Right forelimb (tissue), 1 donor: ENCODE results near the gene HYAL3.

Experiments used
- DNase-seq: peaks from one replicate; pipeline ENCODE4 v3.0.0-alpha.2; 2018

HYAL3 gene

DNA sequence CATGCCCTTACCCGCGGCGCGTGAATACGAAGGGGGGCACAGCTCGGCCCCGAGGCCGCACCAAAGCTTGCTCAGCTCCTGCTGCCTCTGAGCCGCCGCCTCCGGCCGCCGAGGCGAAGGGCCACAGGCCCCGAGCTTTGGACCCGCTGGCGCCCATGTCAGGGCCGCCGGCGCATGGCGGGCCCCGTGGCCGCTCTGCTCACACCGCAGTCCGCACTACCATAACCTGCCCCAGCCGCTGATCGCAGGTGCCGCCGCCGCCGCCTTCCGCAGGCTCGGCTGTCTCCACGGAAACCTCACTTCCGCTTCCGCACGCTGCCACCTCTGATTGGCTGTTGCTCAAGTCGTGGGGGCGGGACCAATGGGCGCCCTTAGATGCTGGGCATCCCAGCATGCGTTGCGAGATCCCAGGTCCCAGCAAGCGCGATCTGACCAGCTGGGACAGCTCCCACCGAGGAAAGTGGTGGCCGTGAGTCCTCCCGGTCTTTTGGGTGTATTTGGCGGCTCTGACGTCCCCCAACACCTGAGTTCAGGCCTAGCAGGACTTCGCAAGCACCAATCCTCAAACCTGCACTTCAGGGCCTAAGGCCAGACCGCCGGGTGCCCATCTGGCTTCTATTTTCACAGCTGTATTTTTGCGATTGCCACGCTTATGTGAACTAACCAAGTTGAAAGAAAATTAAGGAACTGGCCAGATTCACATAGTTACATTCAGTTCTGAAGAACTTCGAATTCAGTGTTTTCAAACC is 28.9 kb upstream of the HYAL3 start, which contains the start of gene TUSC2:
Gene TUSC2, minus strand, starts transcription at position 281 of the 749 bp plus-strand sequence. Its CDS starts 124 bp downstream, at position 157.
- peak; percentile 96 for DNase-seq

DNA sequence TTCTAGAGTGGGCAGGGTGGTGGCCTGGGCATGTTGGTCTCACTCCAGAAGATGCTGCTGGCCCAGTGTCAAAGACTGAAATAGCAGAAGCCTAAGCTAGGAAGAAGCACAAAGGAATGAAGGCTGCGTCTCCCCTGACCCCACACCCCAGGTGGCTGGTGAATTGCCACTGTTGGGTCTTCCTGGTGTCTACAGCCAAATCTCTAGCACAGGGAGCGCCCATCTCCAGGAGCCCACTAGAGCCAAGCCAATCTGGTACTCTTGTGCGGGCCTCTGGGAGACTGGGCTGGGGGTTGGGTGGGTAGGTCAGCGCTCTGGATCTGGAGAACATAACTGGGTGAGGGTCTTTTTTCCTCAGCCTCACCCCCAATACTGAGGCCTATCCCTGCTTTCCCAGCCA is 27.9 kb upstream of the HYAL3 start:
- no peak for DNase-seq

DNA sequence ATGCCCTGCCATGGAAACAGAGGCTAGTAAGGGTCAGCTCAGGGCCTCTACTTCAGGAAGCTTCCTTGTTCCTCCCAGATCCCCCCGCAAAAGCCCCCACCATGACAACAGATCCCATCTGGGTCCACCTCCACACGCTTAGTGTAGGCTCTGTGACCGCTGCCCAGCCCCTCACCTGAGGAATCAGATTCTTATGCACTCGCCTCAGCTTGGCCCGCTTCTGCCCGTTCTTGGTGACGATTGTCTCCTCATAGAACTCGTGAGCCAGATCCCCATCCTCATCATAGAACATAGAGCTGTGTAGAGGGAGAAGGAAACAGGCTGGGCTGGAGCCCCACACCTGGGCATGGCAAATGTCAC is 27.0 kb upstream of the HYAL3 start:
- no peak for DNase-seq

DNA sequence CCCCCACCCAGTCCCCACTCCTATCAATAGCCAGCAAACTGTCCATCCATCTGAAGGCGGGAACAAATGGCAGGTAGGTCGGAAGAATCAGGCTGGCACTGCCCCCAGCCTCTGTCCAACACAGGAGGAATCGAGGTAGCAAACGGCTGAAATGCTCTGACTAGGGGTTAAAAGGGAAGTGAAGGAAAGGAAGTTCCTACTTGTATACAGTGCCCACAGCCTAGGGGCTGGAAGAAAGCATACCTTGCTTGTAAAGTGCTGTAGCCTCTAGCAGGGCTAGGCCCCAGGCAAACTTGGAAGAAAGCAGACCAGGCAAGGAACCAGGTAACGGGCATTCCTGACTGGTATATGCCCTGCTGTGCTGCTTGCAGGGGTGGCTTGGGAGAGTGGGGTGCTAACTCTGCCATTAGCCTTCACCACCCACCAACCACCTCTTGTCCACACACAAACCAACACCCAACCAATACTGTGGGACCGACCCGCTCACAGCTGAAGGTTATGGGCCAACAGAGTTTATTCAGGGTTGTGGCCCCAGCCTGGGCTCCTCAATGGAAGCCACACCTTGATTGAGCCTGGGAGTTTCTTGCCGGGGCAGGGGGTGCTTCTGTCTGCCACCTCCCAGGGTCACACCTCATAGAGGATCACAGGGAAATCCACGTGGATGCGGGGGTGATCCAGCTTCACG is 26.4 kb upstream of the HYAL3 start:
- no peak for DNase-seq

DNA sequence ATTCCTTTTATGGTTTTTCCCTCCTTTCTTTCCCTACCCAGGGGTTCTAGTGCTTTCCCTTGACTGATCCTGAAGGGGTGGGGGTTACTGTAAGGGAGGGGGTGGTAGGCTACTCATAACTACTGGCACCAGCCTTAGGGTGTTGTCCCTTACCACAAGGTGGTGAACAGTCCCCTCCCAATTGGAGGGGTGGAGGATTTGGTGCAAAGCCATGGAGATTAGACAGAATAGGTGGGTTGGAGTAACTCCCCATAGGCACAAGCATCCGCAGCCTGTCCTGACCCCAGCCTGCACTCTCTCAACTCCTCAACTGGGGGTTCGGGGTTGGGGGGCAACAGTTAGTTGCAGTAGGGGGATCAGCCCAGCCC is 25.9 kb upstream of the HYAL3 start:
- no peak for DNase-seq

DNA sequence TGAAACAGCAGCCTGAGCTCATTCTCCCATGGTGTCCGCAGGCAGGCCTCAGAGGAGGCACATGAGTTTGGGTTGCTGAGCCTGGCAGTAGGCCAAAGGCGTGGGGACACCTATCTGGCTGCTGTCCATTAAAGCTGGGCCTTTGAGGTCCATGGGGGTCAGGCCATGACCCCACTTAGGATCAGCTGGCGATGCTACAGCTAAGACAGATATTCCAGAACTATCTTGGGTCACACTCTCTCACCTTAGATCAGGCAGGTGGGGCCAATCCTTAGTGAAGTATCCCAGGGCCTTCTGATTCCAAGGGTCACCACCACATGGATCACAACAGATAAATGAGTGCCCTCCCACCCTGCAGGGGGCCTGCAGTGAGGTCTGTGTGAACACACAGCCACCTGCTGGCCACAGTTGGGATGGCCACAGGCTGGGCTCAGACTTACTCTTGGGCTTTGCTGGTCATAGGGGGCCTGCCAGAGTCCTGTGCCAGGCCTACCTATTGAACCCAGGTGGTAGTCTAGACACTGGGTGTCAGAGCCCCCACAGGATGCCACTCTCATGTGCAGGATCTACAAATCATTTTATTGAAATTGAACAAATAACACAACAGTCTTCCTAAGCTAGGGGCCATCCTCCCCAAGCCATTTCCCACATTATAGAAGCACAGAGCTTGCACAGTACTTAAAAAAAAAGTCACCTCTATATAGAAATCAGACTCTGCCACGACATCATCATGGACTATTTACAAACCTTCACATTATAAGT is 25.3 kb upstream of the HYAL3 start:
- DNase-seq = peak; percentile 74

DNA sequence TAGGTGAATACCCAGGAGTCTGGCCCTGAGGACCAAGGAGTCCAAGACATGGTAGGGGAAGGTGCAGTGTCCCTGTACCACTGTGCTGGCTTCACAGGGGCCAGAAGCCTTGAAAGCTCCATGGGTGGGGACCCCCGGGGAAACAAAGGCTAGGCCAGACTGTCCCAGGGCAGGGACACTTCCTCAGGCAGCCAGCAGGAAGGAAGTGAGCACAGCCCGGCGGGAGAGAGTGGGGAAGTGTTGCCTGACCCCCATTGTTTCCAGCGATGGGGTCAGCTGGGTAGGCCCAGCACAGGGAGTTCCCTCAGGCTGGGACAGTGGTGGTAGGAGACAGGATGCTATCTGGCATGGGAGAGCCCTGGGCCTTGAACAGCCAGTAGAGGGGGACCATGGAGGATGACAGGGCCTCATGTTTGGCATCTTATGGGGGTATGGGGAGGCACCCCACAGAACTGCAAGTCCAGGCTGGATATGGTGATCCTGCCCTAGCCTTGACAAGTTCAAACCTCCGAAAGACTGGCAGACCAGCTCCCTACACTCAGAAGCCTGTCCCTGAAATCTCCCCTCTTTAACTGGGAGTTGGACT is 24.5 kb upstream of the HYAL3 start:
- no peak for DNase-seq

DNA sequence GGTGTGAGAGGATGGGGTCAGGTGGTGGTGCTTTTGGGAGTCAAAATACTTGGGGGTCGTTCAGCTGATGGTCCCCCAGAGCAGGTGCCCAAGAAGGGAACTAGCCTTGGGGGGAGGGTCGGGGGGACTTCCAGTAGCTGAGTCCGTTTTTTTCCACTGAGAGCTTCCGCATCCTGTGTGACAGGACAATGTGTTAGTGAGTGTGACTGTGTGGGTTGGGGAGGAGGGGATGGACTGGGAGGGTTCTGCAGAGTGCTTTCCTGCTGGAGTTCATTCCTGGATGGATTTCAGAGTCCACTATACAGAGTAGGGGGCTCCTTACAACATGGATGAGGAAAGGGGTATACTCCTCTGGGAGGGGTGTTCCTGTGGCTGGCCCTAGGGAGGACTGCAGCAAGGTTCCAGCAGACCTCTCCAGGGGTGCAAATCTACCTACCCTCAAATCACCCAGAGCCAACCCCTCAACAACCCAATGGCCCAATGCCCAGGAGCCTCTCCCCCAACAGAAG is 23.9 kb upstream of the HYAL3 start:
- DNase-seq = no peak

DNA sequence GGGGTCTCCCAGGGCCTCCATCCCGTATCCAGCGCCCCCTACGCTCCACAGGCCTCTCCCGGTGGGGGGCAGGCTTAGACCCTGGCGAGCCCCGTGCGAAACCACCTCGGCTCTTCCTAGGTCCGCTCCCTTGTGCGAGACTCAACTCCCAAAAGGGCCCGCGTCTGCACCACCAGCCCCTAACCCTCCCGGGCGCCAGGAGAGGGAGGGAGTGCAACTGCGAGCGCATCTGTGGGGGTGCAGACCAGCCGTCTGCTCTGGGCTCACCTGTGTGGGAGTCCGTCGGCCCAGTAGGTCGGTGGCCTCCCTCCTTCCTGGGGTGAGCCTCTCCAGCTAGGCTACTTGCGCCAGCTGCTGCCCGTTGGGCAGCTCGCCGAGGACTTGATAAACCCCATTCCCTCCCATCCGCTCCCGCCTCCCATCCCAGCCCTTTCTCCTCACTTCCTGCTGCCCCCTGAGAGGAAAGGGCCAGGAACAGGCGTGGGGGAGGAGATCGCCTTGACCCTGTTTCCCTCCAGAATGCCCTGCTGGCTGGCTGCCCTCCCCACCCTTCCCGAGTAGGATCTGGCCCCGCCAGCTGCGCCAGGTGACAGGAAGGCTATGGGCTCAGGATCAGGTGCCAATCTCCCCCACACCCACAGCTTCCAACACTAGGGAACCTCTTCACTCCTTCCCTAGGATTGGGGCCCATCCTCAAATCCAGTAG is 23.3 kb upstream of the HYAL3 start, which contains the start of gene HYAL2:
Gene HYAL2, minus strand, starts transcription at position 360 of the 706 bp plus-strand sequence. CDS start 2,256 bp downstream, outside the sequence.
- no peak for DNase-seq

DNA sequence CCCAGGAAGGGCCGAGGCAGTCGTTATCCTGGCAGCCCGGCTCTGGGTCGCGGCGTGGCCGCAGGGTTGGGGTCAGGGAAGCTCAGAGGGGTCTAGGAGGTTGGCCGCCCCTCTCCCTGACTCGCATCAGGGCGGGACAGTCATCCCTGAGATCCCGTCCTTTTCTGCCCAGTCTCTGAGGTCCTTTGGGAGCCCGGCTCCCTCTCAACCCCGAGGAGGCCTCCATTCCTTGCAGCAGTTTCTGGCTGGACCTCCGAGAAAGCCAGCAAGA is 22.8 kb upstream of the HYAL3 start:
- no peak for DNase-seq

DNA sequence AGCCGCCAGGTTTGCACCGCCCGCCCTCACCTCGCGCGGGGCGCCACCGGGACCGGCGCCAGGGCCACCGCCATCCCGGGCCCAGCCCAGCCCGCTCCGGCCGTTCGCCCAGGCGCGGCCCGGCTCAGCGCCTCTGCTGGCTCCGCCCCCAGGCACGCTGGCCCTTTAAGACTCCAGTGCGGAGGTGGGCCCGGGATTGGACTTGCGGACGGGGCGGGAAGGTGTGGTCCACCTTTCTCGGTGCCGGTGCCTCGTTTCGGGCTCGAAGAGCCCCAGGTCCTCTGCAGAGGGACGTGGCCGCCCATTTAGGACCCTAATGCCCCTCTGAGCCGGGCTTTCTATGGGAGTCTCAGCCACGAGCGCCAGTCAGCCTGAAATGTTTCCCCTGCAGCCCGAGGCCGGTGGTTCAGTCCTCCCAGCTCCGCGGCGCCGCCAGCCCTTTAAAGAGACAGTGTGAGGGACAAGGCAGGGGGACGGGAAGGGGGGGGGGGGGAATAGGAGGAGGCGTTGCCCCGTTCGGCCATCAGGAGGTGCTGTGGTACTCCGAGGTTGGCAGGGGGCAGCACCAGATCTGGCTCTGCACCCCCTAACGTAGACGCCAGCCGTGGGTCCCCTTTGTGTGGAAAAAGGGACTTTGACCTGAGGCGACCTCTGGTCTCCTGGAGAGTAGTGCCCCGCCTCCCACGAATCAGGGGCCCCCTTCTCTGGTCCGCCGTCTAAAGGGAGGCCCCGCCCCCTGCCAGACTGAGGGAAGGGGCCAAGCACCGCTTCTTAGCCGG is 22.3 kb upstream of the HYAL3 start:
- peak; percentile 95 for DNase-seq

DNA sequence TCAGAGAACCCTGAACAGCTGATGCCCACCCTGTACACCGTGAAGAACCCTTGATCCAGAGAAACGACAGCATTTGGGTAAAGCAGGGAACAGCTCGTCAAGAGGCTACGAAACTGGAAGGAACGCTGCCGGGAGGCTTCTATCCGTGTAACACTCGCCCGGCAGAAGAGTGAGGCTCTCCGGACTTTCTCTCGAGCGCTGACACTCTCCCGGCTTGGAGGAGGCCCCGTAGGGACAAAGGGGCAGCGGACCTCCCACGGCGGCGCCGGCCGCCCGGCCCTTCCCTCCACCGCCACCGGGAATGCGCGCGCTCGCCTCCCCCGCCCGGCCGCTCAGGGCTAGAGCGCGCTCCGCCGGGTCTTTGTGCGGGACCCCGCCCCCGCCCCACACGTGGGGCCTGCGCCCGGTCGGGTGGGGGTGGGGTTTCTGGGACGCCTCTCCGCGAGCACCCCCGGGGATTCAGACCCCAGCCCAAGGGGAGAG is 21.7 kb upstream of the HYAL3 start:
- no peak for DNase-seq

DNA sequence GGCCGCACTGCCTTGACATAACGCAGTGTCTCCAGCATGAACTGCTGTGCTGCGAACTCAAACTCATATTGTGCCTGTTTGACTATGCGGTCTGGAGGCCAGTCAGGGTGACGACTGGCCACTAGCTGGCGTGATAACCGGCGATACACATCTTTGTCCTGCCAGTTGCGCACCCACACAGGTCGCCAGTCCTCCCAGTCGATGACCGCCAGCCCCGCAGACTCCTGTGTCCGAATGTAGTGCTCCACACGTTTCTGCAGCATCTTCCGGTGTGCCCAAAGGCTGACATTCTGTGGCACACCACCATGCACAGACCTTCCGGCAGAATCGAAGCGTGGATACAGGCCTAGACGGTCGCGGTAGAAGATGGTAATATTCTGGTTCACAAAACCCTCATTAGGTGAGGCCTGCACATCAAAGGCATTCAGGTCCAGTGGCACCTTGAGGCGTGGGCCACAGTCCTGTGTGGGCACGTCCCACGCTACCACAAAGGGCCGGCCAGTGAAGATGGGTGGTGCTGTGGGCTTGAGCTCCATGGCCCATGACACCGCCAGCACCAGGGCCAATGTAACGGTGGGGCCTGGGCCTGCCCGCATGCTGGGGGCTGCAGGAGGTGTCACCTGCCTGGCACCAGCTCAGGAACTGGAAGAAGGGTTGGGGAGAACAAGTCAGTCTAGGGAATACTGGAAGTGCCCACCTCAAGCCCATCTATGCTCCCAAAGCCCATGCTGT is 20.9 kb upstream of the HYAL3 start:
- no peak for DNase-seq

DNA sequence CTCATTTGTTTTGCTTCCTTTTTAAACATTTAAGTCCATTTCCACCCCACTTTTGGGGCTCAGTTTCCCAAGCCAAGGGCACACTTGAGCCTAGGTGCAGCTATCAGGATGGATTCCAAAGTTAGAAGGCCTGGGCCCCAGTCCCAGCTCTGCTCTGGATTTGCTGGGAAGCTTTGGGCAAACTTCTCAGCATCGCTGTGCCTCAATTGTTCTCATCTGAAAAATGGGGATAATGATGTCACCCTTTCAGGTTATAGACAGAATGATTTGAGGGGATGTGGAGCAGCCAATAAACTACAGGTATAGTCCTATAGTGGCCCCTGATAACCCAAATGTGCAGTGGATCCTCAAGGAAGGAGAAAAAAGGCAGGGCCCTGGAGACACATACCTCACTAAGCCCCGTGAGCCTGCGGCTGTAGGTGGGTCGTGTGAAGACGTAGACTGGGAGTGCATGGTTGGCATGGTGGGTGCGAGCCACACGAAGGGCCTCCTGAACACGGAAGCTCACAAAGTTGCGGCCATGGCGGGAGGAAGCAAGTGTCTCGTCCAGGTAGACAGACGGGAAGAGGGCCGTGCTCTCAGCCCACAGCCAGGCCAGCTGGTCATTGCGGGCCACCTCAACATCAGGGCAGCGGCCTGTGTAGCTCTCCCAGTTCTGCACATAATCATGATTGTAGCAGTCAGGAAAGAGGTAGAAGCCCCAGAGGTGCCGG is 20.1 kb upstream of the HYAL3 start:
- DNase-seq = no peak

DNA sequence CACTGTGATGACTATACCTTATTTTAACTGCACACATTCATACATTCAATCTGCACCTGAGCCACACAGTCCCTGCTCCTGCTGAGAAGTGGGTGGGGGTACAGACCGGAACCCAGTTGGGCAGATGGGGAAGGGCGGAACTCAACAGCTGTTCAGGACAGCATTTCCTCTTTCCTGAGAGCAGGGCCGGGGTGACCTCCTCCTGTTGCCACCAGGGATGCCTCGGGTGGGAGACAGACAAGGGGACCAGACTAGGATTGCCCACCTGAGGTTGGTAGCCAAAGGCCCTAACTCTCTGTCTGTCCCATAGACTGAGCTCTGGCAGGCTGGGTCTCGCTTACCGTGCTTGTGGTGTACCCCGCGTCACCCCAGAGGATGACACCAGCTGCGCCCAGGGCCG is 19.4 kb upstream of the HYAL3 start:
- DNase-seq = no peak

DNA sequence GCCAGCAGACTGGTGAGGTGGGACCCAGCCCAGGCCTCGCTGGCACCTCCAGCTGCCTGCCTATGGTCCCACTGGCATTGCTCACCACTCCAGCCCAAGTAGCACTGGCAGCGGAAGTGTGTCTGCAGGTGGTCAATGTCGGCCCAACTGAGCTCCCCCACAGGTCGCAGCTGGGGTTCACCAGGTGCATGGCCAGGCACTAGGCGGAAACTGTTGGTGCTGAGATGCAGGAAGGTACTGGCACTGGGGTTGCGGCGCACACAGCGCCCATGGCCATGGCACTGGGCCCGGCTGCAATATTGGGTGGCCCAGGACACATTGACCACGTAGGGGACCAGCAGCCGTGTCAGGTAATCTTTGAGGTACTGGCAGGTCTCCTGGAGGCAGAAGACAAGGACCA is 19.0 kb upstream of the HYAL3 start:
- no peak for DNase-seq

DNA sequence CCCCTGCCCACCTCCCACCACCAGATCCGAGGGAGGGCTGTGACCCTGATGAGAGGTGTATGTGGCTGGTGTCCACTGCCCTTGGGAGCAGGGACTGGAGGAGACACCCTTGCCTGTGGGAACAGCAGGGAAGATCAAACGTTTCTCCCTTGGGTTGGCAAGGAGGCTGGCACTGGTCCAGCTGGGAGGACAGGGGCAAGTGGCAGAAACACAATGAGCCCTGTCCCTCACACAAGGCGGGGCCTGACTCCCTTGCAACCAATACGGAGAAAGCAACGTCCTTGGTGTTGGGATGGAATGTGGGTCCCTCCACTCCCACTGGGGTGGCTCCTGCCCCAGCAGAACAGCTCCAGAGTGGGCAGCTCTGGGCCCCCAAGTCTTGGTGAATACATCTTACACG is 18.1 kb upstream of the HYAL3 start:
- DNase-seq = no peak

DNA sequence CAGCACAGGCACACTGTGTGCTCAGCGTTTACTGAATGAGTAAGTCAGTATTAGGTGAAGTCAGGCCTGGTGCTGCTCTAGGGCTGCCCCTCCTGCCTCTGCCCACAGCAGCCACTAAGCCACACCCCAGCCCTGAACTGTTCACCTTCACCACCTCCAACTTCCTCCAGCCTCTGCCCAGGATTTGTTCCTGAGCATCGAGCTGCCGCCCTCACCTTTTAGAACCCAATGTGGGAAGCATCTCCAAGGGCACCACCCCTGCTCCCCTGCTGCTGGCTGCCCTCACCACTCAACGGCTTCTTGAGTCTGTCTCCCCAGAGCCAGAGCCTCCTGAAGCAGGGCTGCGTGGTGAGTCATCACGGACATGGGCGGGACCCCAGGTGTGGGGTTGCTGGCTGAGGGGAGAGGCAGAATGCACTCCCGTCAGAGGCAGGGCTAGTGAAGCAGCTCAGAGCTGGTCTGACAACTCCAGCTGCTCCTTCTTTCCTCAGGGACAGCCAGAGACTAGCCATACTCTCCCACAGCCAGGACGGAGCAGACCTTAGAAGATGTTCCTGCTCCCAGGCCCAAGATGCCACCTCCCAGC is 17.5 kb upstream of the HYAL3 start:
- DNase-seq = no peak

DNA sequence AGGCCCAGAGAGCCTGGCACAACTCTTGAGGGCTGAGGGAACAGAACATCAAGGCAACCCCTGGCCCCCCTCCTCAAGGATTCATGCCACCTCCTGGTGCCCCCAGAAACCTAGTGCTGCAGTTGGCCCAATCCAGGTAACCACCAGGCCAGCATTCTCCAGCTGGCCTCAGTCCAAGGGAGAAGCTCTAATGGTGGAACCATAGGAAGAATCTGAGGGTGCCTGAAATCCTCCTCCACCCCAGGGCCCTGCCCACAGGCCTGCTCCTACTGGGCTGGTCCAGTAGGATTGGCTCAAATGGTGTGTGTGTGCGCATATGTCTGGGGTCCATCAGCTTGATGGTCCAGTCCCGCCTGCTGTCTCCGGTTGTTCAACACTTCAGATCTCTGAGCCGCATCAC is 15.6 kb upstream of the HYAL3 start:
- no peak for DNase-seq

DNA sequence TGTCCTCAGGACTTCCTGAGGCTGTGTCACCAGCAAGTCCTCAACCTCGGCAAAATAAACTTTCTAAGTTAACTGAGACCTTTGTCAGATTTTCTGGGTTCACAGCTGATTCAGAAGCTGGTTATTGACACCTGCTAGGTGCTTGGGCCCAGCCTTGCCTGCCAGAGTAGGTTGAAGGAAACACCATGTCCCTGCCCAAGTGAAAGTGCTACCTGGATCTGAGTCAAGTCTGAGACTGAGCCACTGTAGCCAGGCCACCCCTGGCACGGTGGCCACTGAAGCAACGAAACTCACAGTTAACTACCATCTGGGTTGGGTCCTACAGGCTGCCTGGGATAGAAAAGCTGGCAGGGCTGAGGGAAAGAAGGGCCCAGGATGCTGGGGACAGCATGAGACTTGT is 15.1 kb upstream of the HYAL3 start:
- DNase-seq = no peak
